Loucy (cell line): Measurements from ENCODE around the gene VSTM2L.

ENCODE experiments used
- H2AFZ ChIP-seq: fragments of 200-600 bp; sonication (generic); 2 replicates; pipeline ENCODE4 v1.6.0; 2016; ENCODE audit warnings: antibody characterized with exemption, mild to moderate bottlenecking, low read length, moderate library complexity
- H3F3A ChIP-seq: fragments of 200-600 bp; 2 replicates; pipeline ENCODE4 v1.6.0; 2016; ENCODE audit warnings: antibody characterized with exemption, low read depth, mild to moderate bottlenecking
- H3K27me3 ChIP-seq: fragments of 200-600 bp; sonication (generic); 2 replicates; pipeline ENCODE4 v1.6.1; 2014; ENCODE audit warnings: low read length, mild to moderate bottlenecking; ENCODE audit not compliant: insufficient read depth, poor library complexity, severe bottlenecking
- H3K36me3 ChIP-seq: fragments of 200-600 bp; sonication (generic); 2 replicates; pipeline ENCODE4 v1.6.1; 2016; ENCODE audit warnings: low read length; ENCODE audit not compliant: insufficient read depth
- H3K4me1 ChIP-seq: fragments of 200-600 bp; sonication (generic); 2 replicates; pipeline ENCODE4 v1.5.1; 2014; ENCODE audit warnings: low read length, mild to moderate bottlenecking; ENCODE audit not compliant: insufficient read depth, poor library complexity, severe bottlenecking
- H3K4me2 ChIP-seq: fragments of 200-600 bp; sonication (generic); 2 replicates; pipeline ENCODE4 v1.6.0; 2014; ENCODE audit warnings: antibody characterized with exemption, low read length, low read depth, mild to moderate bottlenecking; ENCODE audit not compliant: poor library complexity, severe bottlenecking
- H3K4me3 ChIP-seq: fragments of 200-600 bp; sonication (generic); 2 replicates; pipeline ENCODE4 v1.5.1; 2014; ENCODE audit warnings: low read length, mild to moderate bottlenecking, mixed read lengths; ENCODE audit not compliant: poor library complexity, severe bottlenecking
- H3K79me2 ChIP-seq: fragments of 200-600 bp; sonication (generic); 2 replicates; pipeline ENCODE4 v1.6.1; 2014; ENCODE audit warnings: low read length; ENCODE audit not compliant: insufficient read depth
- H3K9ac ChIP-seq: fragments of 200-600 bp; sonication (generic); 2 replicates; pipeline ENCODE4 v1.6.0; 2014; ENCODE audit warnings: mild to moderate bottlenecking, low read depth, low read length, moderate library complexity; ENCODE audit not compliant: poor library complexity, severe bottlenecking
- H3K9me2 ChIP-seq: fragments of 200-600 bp; sonication (generic); replicated peaks from 2 replicates; pipeline ENCODE4 v1.6.1; 2016; ENCODE audit warnings: low read depth, low read length, mixed read lengths
- H3K9me3 ChIP-seq: fragments of 200-600 bp; sonication (generic); 2 replicates; pipeline ENCODE4 v1.6.1; 2014; ENCODE audit warnings: mild to moderate bottlenecking, antibody characterized with exemption, low read length, low read depth; ENCODE audit not compliant: insufficient read depth
- H4K20me1 ChIP-seq: fragments of 200-600 bp; sonication (generic); 2 replicates; pipeline ENCODE4 v1.6.0; 2014; ENCODE audit warnings: antibody characterized with exemption, low read length, mild to moderate bottlenecking; ENCODE audit not compliant: insufficient read depth, poor library complexity, severe bottlenecking
- EZH2phosphoT487 ChIP-seq: fragments of 200-600 bp; IDR thresholded peaks from 2 replicates; pipeline ENCODE4 v1.6.1; 2018; ENCODE audit warnings: antibody characterized with exemption, mild to moderate bottlenecking, moderate library complexity, borderline replicate concordance
- TF ChIP-seq, protein P1 (sequence below): fragments of 200-600 bp; sonication (generic); conservative IDR thresholded peaks from 2 replicates; pipeline ENCODE4 v1.5.1; 2014; ENCODE audit warnings: mild to moderate bottlenecking, antibody characterized with exemption, low read length

The VSTM2L gene

DNA sequence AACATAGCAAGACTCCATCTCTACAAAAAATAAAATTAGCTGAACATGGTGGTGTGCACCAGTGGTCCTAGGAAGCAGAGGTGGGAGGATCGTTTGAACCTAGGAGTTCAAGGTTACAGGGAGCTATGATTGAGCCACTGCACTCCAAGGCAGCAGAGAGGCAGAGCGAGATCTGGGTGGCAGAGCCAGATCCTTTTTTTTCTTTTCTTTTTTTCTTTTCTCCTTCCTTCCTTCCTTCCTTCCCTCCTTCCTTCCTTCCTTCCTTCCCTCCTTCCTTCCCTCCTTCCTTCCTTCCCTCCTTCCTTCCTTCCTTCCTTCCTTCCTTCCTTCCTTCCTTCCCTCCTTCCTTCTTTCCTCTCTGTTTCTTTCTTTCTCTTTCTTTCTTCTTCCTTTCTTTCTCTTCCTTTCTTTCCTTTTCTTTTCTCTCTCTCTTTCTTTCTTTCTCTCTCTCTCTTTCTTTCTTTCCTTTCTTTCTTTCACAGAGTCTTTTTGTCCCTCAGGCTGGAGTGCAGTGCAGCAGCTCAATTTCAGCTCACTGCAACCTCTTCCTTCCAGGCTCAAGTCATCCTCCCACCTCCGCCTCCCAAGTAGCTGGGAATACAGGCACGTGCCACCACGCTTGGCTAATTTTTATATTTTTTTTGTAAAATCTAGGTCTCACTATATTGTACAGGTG, 9.2 kb upstream of the VSTM2L start:
- Histone ChIP-seq H3K9me2 (no peaks in the 10 kb centered on the region), H3F3A (no peaks in the 10 kb centered on the region), H3K79me2 (no peaks in the 10 kb centered on the region), H3K4me2 (no peak overlapping the region), H2AFZ (no peak overlapping the region), H3K27me3 (no peaks in the 10 kb centered on the region), H4K20me1 (no peaks in the 10 kb centered on the region), H3K4me1 (no peaks in the 10 kb centered on the region), H3K9me3 (no peaks in the 10 kb centered on the region), H3K4me3 (no peak overlapping the region), H3K9ac (no peak overlapping the region), H3K36me3 (no peaks in the 10 kb centered on the region)
- TF ChIP-seq, protein P1, sequence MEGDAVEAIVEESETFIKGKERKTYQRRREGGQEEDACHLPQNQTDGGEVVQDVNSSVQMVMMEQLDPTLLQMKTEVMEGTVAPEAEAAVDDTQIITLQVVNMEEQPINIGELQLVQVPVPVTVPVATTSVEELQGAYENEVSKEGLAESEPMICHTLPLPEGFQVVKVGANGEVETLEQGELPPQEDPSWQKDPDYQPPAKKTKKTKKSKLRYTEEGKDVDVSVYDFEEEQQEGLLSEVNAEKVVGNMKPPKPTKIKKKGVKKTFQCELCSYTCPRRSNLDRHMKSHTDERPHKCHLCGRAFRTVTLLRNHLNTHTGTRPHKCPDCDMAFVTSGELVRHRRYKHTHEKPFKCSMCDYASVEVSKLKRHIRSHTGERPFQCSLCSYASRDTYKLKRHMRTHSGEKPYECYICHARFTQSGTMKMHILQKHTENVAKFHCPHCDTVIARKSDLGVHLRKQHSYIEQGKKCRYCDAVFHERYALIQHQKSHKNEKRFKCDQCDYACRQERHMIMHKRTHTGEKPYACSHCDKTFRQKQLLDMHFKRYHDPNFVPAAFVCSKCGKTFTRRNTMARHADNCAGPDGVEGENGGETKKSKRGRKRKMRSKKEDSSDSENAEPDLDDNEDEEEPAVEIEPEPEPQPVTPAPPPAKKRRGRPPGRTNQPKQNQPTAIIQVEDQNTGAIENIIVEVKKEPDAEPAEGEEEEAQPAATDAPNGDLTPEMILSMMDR, result no peak
- TF ChIP-seq EZH2phosphoT487, result no peak

DNA sequence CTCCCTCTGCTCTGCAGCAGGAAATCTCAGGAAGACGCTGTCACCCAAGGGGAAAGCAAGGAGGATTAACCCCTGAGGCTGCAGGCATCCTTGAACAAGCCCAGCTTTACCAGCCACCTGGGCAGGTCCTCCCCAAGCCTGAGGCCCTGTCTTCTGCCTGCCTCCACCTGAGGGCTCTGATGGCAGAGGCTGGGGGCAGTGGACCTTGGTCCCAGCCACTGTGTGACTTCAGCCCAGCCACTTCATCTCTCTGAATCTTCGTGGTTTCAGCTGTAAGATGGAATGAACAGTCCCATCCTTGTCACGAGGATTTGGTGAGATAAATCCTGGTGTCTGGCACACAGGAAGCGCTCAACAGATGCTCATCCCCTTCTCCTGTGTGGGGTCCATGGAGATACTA, 8.5 kb upstream of the VSTM2L start:
- H3K9ac ChIP-seq, result no peak overlapping the region
- no peaks in the 10 kb centered on the region for H3K9me2 ChIP-seq
- H3K27me3 ChIP-seq, result no peaks in the 10 kb centered on the region
- no peaks in the 10 kb centered on the region for H3K4me1 ChIP-seq
- H3K79me2 ChIP-seq, result no peaks in the 10 kb centered on the region
- H3K4me3 ChIP-seq, result no peak overlapping the region
- H2AFZ ChIP-seq, result no peak overlapping the region
- no peak overlapping the region for H3K4me2 ChIP-seq
- no peaks in the 10 kb centered on the region for H3K36me3 ChIP-seq
- no peaks in the 10 kb centered on the region for H3K9me3 ChIP-seq
- TF ChIP-seq, protein P1, result no peak
- TF ChIP-seq EZH2phosphoT487, result no peak
- H4K20me1 ChIP-seq, result no peaks in the 10 kb centered on the region
- no peaks in the 10 kb centered on the region for H3F3A ChIP-seq

GRCh38 chr20:37895166-37895565, 7.8 kb upstream of the VSTM2L start:
- Histone ChIP-seq H3K9me2 (no peaks in the 10 kb centered on the region), H3K27me3 (no peaks in the 10 kb centered on the region), H3K9me3 (no peaks in the 10 kb centered on the region), H3K4me1 (no peaks in the 10 kb centered on the region), H3K36me3 (no peaks in the 10 kb centered on the region), H3K79me2 (no peaks in the 10 kb centered on the region), H3K9ac (no peak overlapping the region), H2AFZ (no peak overlapping the region), H3K4me3 (no peak overlapping the region), H3K4me2 (no peak overlapping the region), H3F3A (no peaks in the 10 kb centered on the region), H4K20me1 (no peaks in the 10 kb centered on the region)
- TF ChIP-seq EZH2phosphoT487, result no peak
- TF ChIP-seq, protein P1, result no peak
